ENCODE results near the gene PFDN1.

The PFDN1 gene

DNA sequence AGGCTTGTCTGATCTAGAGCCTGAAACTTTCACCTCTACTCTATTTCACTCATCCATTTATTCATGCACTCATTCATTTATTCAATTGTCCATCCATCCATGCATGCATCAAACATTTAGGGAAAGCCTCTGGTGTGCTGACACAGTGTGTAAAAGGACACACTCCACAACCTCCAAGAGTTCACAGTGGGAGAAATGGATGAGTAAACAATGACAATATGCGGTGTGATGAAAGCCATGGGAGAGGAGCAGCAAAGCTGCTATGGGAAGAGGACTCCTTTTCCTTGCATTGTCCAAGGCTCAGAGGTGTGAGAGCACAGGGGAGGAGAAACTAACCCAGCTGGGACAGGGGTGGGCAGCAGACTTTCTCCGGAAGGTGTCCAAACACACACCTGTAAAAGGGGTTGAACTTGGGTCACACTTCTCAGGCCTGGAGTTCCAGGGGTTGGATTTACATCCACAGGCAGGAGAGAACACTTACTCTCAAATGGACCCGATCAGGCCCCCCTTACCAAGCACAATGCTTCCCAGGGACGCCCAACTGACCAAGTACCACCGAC lies 21.2 kb upstream of the PFDN1 start:
- no peak for TF ChIP-seq POLR2AphosphoS5 (IDR thresholded peaks at IDR 0.05; ENCODE audit: borderline replicate concordance, low read depth, low read length)
- no peak for TF ChIP-seq EZH2 (IDR thresholded peaks at IDR 0.05)
- TF ChIP-seq FOXP2 (optimal IDR thresholded peaks at IDR 0.05; ENCODE audit: control extremely low read depth, extremely low read length, insufficient read depth) = no peak
- Histone ChIP-seq H3K9me3 (ENCODE audit: low read depth, low read length) (no peaks in the 10 kb centered on the region), H3K4me3 (no peak overlapping the region), H3K36me3 (ENCODE audit: insufficient read depth, low read length) (no peaks in the 10 kb centered on the region), H3K27ac (no peak overlapping the region), H3K9ac (ENCODE audit: insufficient read length) (no peak overlapping the region)
- DNase-seq (ENCODE audit: low read depth, low spot score) = no peak

DNA sequence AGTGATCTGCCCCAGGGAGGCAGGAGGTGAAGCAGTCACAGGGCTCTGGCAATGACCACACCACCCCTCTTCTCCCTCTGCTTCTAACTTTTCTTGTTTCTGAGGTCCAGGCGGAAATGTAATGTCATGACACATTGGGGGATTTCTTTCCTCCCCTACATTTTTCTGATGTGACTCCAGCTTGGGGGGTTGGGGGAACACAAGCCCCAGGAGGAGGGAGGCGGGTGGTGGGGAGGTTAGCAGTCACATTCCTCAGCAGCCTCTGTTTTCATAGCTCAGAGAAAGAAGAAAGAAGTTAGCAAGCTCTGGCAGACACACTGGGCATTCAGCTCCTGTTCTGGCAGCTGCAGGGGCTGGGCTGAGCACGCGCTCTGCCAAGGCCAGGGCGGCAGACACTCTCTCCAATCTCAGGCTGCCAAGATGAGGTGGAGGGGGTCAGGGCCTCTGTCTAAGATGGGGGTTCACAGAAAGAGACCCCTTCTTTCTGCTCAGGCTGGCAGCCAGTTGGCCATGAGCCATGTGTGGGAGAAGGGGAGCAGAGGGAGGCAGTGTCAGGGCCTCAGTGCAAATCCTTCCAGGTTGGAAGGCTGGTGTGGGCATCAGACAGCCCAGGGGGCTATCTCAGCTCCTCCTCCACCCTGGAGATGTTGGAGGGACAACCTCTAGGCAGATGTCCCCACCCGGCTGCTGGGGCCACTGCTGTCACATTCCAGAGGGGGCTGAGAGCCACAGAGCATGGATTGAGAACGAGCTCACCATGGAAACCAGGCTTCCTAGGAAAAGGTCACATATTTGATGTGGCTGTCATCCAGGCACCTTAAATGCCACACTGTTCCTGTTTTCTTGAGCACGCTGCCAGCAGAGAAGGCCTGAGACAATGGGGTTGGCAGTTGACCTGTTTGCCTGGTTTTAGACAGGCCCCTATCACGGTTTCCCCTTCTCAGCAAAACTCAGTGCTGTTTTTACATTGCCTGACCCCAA lies 20.1 kb upstream of the PFDN1 start:
- H3K9me3 ChIP-seq (ENCODE audit: low read depth, low read length) = no peaks in the 10 kb centered on the region
- H3K36me3 ChIP-seq (ENCODE audit: insufficient read depth, low read length) = no peaks in the 10 kb centered on the region
- TF ChIP-seq POLR2AphosphoS5 (IDR thresholded peaks at IDR 0.05; ENCODE audit: borderline replicate concordance, low read depth, low read length) (no peak), EZH2 (IDR thresholded peaks at IDR 0.05) (no peak), FOXP2 (optimal IDR thresholded peaks at IDR 0.05; ENCODE audit: control extremely low read depth, extremely low read length, insufficient read depth) (no peak)
- no peak overlapping the region for H3K9ac ChIP-seq (ENCODE audit: insufficient read length)
- DNase-seq (ENCODE audit: low read depth, low spot score) = no peak
- H3K27ac ChIP-seq = no peak overlapping the region
- no peak overlapping the region for H3K4me3 ChIP-seq

GRCh38 chr5:140321796-140322195 lies 18.9 kb upstream of the PFDN1 start:
- Histone ChIP-seq H3K36me3 (ENCODE audit: insufficient read depth, low read length) (no peaks in the 10 kb centered on the region), H3K4me3 (no peak overlapping the region), H3K9me3 (ENCODE audit: low read depth, low read length) (no peaks in the 10 kb centered on the region), H3K9ac (ENCODE audit: insufficient read length) (no peak overlapping the region), H3K27ac (no peak overlapping the region)
- TF ChIP-seq POLR2AphosphoS5 (IDR thresholded peaks at IDR 0.05; ENCODE audit: borderline replicate concordance, low read depth, low read length) (no peak), FOXP2 (optimal IDR thresholded peaks at IDR 0.05; ENCODE audit: control extremely low read depth, extremely low read length, insufficient read depth) (no peak), EZH2 (IDR thresholded peaks at IDR 0.05) (no peak)
- DNase-seq (ENCODE audit: low read depth, low spot score) = no peak

DNA sequence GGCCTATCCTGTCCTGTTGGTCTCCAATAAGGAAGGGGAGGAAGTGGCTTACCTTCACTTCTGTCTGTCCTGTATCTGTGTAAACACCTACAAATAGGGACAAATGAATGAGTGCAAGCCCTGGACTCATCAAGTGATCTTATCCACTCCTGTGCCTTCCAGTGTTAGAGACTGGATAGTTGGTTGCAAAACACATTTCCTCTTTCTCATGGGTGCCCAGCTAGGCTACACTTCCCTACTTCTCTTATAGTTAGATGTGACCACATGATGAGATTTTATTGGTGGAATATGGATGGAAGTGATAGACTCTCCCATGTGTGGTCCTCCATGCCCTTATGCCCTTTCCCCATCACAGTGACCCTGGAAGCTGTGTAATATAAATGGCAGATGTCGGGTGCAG lies 16.9 kb upstream of the PFDN1 start:
- H3K27ac ChIP-seq = no peak overlapping the region
- H3K36me3 ChIP-seq (ENCODE audit: insufficient read depth, low read length) = no peaks in the 10 kb centered on the region
- H3K4me3 ChIP-seq = no peak overlapping the region
- no peak overlapping the region for H3K9ac ChIP-seq (ENCODE audit: insufficient read length)
- H3K9me3 ChIP-seq (ENCODE audit: low read depth, low read length) = no peaks in the 10 kb centered on the region
- no peak for TF ChIP-seq EZH2 (IDR thresholded peaks at IDR 0.05)
- no peak for TF ChIP-seq FOXP2 (optimal IDR thresholded peaks at IDR 0.05; ENCODE audit: control extremely low read depth, extremely low read length, insufficient read depth)
- TF ChIP-seq POLR2AphosphoS5 (IDR thresholded peaks at IDR 0.05; ENCODE audit: borderline replicate concordance, low read depth, low read length) = no peak
- DNase-seq (ENCODE audit: low read depth, low spot score) = no peak

GRCh38 chr5:140318792-140319191 lies 15.9 kb upstream of the PFDN1 start:
- no peak overlapping the region for H3K4me3 ChIP-seq
- no peak for DNase-seq (ENCODE audit: low read depth, low spot score)
- H3K9me3 ChIP-seq (ENCODE audit: low read depth, low read length) = no peaks in the 10 kb centered on the region
- no peak overlapping the region for H3K9ac ChIP-seq (ENCODE audit: insufficient read length)
- H3K27ac ChIP-seq = no peak overlapping the region
- TF ChIP-seq EZH2 (IDR thresholded peaks at IDR 0.05) = no peak
- no peak for TF ChIP-seq POLR2AphosphoS5 (IDR thresholded peaks at IDR 0.05; ENCODE audit: borderline replicate concordance, low read depth, low read length)
- TF ChIP-seq FOXP2 (optimal IDR thresholded peaks at IDR 0.05; ENCODE audit: control extremely low read depth, extremely low read length, insufficient read depth) = no peak
- no peaks in the 10 kb centered on the region for H3K36me3 ChIP-seq (ENCODE audit: insufficient read depth, low read length)

- Histone ChIP-seq H3K27ac (no peak overlapping the region), H3K36me3 (ENCODE audit: insufficient read depth, low read length) (no peaks in the 10 kb centered on the region), H3K9me3 (ENCODE audit: low read depth, low read length) (no peaks in the 10 kb centered on the region), H3K4me3 (no peak overlapping the region), H3K9ac (ENCODE audit: insufficient read length) (no peak overlapping the region)
- DNase-seq (ENCODE audit: low read depth, low spot score) = no peak
- TF ChIP-seq EZH2 (IDR thresholded peaks at IDR 0.05) = no peak
Measured at GRCh38 chr5:140317859-140318258, 15.0 kb upstream of the PFDN1 start.

- H3K27ac ChIP-seq = no peak overlapping the region
- H3K36me3 ChIP-seq (ENCODE audit: insufficient read depth, low read length) = no peaks in the 10 kb centered on the region
- H3K9ac ChIP-seq (ENCODE audit: insufficient read length) = no peak overlapping the region
Measured at GRCh38 chr5:140312791-140313189, 9.9 kb upstream of the PFDN1 start.

DNA sequence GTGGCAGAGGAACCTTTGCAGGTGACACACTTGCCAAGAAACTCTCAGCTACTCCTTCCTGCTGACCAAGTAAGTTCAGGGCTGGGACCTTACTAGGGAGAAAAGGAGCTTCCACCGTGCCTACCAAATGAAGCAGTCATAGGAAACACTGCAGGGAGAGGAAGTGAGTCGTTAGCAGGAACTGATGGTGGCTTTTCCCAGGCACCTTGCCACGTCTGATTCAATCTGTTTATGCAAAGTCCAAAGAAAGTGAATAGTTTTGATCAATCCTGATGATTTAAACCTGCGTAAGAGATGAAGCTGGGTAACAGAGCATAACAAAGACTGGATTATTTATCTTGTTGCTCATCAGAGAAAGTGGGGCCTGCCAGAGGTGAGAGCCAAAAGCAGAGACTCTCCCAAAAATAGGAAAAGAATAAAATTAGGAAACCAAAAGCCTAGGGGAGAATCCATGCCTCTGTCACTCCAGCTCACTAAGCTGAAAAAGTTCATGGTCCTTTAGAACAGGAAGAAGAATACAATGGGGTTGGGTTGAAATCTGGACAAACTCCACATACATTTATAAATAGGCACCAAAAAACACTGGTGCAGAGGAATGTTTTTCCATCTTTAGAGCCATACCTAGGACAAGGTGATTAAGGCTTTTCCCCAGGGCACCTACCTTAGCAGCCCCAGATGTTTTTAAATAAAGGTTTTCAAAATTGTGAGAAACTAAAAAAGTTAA lies 9.3 kb upstream of the PFDN1 start:
- DNase-seq (ENCODE audit: low read depth, low spot score) = no peak
- Histone ChIP-seq H3K27ac (no peak overlapping the region), H3K9me3 (ENCODE audit: low read depth, low read length) (no peaks in the 10 kb centered on the region), H3K9ac (ENCODE audit: insufficient read length) (no peak overlapping the region), H3K4me3 (no peak overlapping the region), H3K36me3 (ENCODE audit: insufficient read depth, low read length) (no peaks in the 10 kb centered on the region)
- TF ChIP-seq FOXP2 (optimal IDR thresholded peaks at IDR 0.05; ENCODE audit: control extremely low read depth, extremely low read length, insufficient read depth) (no peak), EZH2 (IDR thresholded peaks at IDR 0.05) (no peak), POLR2AphosphoS5 (IDR thresholded peaks at IDR 0.05; ENCODE audit: borderline replicate concordance, low read depth, low read length) (no peak)

More at GRCh38 chr5:140312791-140313189, 9.9 kb upstream of the PFDN1 start:
- Histone ChIP-seq H3K4me3 (no peak overlapping the region), H3K9me3 (ENCODE audit: low read depth, low read length) (no peaks in the 10 kb centered on the region)
- TF ChIP-seq FOXP2 (optimal IDR thresholded peaks at IDR 0.05; ENCODE audit: control extremely low read depth, extremely low read length, insufficient read depth) (no peak), EZH2 (IDR thresholded peaks at IDR 0.05) (no peak), POLR2AphosphoS5 (IDR thresholded peaks at IDR 0.05; ENCODE audit: borderline replicate concordance, low read depth, low read length) (no peak)
- no peak for DNase-seq (ENCODE audit: low read depth, low spot score)
